Prostate gland (tissue), 2 donors: ENCODE measurements around the gene SLC25A21.

Experiments
- CTCF ChIP-seq, 4 experiments: fragments of 200-600 bp in 2 of 4; fragments of 450-650 bp in 2 of 4; sonication (generic) in 2 of 4; IDR thresholded peaks; 1 replicate in 3 of 4; 2 replicates in 1 of 4; pipeline ENCODE4 v1.5.1; 2016 to 2019; ENCODE audit warnings: antibody characterized with exemption in 4 of 4, mild to moderate bottlenecking in 2 of 4, moderate library complexity in 2 of 4
- POLR2A ChIP-seq: fragments of 450-650 bp; IDR thresholded peaks from one replicate; pipeline ENCODE4 v1.6.1; 2016; ENCODE audit warnings: antibody characterized with exemption, mild to moderate bottlenecking
- POLR2AphosphoS5 ChIP-seq: sonication (generic); formaldehyde crosslinking; IDR thresholded peaks from one replicate; pipeline ENCODE4 v1.6.1; 2017; ENCODE audit warnings: antibody characterized with exemption

GRCh38 chr14:36659010-36659821, 513.2 kb downstream of the SLC25A21 start:
- TF ChIP-seq CTCF (IDR thresholded peaks at IDR 0.05), result no peak
- no peak for TF ChIP-seq POLR2A
- TF ChIP-seq POLR2AphosphoS5, result no peak
